Omental fat pad (tissue), 4 donors: Measurements from ENCODE around the gene TMUB2. TPM values are rescaled to one million over a fixed set of nuclear protein-coding genes. Genes with fewer than 3 reads are reported as not detected.

Experiments used
- ATAC-seq: fragments of 150-250 bp; one replicate; pipeline ENCODE4 v1.9.1; 2016; ENCODE audit warnings: mild to moderate bottlenecking, moderate library complexity; ENCODE audit not compliant: low FRiP score
- DNase-seq: peaks from one replicate; pipeline ENCODE4 v3.0.0-alpha.2; 2019; ENCODE audit warnings: low spot score
- total RNA-seq, 4 donors: library from RNA; depleted of rRNA; stranded (reverse); fragments of >200 nt; gene quantifications; one replicate each; pipeline ENCODE4 v1.1.0, GENCODE V29; 2016
- TF ChIP-seq, protein P1 (sequence below), 3 donors: fragments of 450-650 bp; IDR thresholded peaks; one replicate each; pipeline ENCODE4 v1.5.1; 2016 to 2017; ENCODE audit warnings: antibody characterized with exemption in 3 of 3, mild to moderate bottlenecking in 3 of 3, moderate library complexity in 2 of 3

TMUB2 gene
- total RNA-seq, 4 donors from 2014 or later: 31.7 to 41.2 (median 35.8) TPM

DNA sequence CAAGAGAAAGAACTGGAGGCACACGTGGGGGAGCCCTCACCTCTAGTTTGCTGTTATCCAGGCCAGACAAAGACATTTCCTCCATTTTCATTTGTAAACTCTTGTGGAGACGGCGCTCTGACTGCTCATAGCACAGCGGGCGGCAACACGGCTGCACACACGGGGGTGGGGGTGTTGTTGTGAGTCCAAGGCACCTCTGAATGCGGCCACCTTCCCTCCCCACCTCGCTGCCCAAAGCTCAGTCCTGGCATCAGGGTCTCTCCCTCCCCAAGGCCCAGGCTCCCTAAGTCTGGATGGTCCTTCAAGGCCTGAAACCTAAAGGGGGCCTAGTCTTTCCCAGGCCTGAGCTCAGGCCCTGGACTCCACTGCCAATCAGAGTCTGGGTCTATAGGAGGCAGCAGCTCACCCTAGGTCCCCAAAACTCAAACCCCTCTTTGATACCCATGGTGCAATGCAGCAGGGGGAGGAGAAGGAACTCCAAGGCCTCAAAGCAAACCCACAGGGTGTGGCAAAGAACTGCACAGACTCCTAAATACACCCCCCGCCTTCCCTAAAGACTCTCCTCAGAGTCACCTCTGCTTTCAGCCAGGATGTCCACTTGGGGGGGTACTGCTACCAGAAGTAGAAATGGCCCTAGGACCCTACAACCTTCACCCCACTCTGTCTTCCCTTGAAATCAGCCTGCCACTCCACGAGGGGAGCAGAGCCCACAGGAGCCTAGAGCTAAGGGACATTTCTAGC is 11.4 kb downstream of the TMUB2 start:
- TF ChIP-seq, protein P1, sequence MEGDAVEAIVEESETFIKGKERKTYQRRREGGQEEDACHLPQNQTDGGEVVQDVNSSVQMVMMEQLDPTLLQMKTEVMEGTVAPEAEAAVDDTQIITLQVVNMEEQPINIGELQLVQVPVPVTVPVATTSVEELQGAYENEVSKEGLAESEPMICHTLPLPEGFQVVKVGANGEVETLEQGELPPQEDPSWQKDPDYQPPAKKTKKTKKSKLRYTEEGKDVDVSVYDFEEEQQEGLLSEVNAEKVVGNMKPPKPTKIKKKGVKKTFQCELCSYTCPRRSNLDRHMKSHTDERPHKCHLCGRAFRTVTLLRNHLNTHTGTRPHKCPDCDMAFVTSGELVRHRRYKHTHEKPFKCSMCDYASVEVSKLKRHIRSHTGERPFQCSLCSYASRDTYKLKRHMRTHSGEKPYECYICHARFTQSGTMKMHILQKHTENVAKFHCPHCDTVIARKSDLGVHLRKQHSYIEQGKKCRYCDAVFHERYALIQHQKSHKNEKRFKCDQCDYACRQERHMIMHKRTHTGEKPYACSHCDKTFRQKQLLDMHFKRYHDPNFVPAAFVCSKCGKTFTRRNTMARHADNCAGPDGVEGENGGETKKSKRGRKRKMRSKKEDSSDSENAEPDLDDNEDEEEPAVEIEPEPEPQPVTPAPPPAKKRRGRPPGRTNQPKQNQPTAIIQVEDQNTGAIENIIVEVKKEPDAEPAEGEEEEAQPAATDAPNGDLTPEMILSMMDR (IDR thresholded peaks at IDR 0.05): no peak
- DNase-seq (no peak), ATAC-seq (no peak)

DNA sequence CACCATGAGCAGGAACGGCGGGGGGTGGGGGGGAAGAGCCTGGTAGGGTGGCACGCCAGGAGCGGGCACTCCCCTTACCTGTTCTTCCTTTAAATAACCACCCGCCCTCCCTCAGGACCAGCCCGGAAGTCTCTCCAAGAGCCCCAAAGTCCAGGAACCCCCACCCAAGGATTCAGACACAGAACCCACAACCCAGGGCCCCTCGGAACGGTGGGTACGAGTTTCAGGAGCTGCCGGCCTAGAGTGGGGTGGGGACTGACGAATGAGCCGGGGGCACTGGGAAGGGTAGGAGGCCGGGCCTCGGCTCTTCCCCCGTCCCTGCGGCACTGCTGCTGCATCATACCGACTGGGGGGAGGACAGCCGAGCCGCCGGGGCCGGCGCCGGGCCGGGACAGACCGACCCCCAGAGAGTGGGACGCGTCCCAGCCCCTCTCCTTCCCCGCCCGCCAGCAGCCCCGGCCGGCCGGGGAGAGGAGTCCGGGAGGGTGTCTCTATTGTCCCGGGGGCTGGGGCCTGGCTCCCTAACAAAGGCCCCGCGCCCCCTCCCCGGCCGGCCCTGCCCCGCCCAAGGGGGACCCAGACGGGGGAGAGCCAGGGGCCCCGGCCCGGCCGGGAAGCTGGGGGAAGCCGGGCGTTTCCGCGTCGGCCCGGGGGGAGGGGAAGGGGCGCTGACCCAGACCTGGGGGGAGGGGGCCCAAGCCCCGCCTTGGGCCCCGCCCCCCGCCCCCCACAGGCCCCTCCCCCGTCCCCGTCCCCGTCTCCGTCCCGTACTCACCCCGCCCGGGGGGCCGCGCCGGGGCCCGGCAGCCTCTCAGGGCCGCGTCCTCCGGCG is 12.2 kb downstream of the TMUB2 start:
- DNase-seq: no peak
- TF ChIP-seq, protein P1 (IDR thresholded peaks at IDR 0.05): no peak

DNA sequence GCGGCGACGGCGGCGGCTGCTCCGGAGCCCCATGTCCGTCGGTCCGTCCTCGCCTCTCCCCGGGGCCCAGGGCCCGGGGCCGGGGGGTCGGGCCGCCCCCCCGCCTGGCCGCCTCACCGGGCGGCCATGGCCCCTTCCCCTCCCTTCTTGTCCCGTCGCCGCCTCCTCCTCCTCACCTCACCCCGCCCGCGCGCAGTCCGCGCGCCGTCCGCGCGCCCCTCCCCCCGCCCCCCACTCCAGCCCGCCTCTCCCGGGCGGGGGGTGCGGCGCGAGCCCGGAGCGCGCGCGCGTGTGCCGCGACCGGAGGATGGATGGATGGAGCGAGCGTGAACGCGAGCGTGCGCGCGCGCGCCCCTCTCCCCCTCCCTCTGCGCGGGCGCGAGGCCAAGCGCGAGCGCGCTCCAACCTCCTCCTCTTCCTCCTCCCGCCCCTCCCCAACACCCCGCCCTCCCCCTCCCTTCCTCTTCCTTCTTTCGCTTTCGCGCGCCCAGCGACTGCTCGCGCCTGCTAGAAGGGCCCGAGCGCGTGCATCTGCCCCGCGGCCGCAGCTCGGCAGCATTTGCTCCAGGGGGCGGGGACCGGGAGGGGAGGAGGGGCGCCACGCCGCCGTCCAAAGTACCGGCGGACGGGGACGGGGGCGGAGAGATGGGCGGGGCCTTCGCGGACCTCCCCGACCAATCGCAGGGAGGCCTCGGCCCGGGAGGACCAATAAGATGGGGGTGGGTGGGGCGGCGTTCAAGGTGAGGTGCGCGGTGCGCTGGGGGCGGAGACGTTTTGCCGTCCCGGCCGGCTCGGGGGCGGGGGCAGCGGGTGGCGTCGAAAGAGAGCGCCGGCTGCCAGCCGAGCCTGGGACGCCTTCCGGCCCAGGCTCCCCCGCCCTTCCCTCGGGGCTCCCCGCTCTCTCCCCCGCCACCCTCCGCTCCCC is 13.0 kb downstream of the TMUB2 start, which contains the start of gene ATXN7L3:
ATXN7L3 (minus strand) TSS at position 332 of the 925 bp plus-strand sequence. CDS start 1,814 bp downstream, outside the sequence.
- DNase-seq (peak; percentile 93), ATAC-seq (peak; percentile 91)
- TF ChIP-seq, protein P1 (IDR thresholded peaks at IDR 0.05): no peak

More for the DNA sequence above, 12.2 kb downstream of the TMUB2 start:
- peak; percentile 17 for ATAC-seq

DNA sequence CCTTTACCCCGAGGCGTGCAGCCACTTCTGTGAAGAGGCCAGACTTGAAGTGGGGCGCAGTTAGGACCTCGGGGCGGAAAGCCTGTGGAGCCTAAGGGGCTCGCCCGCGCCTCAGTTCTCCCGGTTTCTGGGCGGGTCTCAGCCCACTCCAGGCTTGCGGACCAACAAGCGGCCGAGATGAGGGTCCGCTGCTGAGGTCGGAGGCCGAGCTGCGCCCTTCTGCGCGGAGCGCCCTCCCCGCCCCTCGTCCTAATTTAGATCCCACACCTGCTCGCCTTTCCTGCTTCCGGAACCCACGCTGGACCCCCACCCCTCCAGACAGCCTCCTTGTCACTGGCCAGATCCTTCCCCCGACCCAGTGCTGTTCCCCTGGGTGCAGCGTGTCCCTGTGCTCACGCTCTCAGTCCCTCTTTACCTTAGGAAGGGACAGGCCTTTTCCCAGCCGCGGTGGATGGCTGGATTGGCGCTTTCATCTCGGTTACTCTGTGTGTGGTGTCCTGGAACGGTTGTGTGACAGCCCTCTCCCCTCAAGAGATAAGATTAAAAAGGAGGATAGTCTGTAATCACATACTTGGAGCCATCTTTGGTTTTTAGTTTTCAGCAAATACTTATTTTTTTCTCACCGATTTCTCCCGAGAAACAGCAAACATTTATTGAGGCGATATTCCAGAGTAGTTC is 13.8 kb downstream of the TMUB2 start:
- TF ChIP-seq, protein P1 (IDR thresholded peaks at IDR 0.05): no peak
- ATAC-seq (no peak), DNase-seq (no peak)

DNA sequence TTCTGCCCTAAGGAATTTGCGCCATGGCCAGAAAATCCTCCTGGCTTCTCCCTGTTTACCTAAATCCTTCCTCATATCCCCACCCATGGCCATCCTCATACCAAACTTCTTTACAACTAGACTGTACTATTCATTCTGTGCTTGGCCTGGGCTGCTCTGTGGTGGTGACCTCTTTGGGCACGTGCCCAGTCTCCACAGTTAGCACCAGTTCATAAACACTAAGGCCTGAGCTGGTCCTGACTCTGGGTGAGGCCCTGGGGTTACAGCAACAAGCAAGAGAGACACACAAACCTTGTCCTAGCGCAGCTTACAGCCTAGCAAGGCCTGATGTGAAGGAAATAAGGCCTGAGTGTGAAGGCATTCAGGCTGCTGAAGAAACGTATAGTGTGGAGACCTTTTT is 16.0 kb downstream of the TMUB2 start:
- DNase-seq (no peak), ATAC-seq (no peak)
- TF ChIP-seq, protein P1 (IDR thresholded peaks at IDR 0.05): no peak
